GM06990 (cell line): ENCODE measurements around the gene BNIP5.

ENCODE experiments used
- DNase-seq: peaks from one replicate; pipeline ENCODE4 v3.0.0-alpha.2; 2011; ENCODE audit not compliant: insufficient read length; ENCODE audit errors: extremely low read depth
- H3K27me3 ChIP-seq: replicated peaks from 2 replicates; pipeline ENCODE4 v1.6.0; 2011; ENCODE audit warnings: low read length; ENCODE audit not compliant: control insufficient read depth, insufficient read depth
- H3K36me3 ChIP-seq: 2 replicates; pipeline ENCODE4 v1.5.1; 2011; ENCODE audit warnings: low read length; ENCODE audit not compliant: control insufficient read depth, insufficient read depth
- H3K4me3 ChIP-seq: replicated peaks from 2 replicates; pipeline ENCODE4 v1.5.1; 2011; ENCODE audit warnings: low read depth, mild to moderate bottlenecking, control low read depth, low read length
- CTCF ChIP-seq: IDR thresholded peaks from 2 replicates; pipeline ENCODE4 v1.5.1; 2011; ENCODE audit warnings: low read length, control low read depth, mild to moderate bottlenecking, inconsistent platforms; ENCODE audit not compliant: insufficient read depth, poor library complexity, severe bottlenecking

The BNIP5 gene

DNA sequence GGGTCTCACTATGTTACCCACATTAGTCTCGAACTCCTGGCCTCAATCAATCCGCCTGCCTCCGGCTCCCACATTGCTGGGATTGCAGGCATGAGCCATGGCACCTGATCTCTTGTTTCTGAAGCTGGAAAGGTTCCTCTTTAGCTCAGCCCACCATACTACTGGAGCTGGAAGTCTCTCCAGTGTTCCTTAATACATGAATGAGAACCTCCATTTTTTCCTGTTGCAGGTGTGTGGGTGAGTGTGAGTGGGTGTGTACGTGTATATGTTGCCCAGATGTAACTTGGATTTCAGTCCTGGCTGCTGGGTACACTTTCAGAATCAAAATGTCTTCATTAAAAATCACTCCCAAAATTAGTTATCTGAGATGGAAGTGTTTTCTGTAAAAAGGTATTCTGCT is 55.7 kb downstream of the BNIP5 start:
- no peak for TF ChIP-seq CTCF
- Histone ChIP-seq H3K36me3 (no peaks in the 10 kb centered on the region), H3K4me3 (no peak overlapping the region), H3K27me3 (peaks cover 6% of the 10 kb centered on the region)
- DNase-seq: no peak

- H3K4me3 ChIP-seq: no peak overlapping the region
- H3K36me3 ChIP-seq: no peaks in the 10 kb centered on the region
- TF ChIP-seq CTCF: no peak
- no peak for DNase-seq
- H3K27me3 ChIP-seq: peaks cover 6% of the 10 kb centered on the region
Measured at GRCh38 chr6:36280467-36280866, 56.2 kb downstream of the BNIP5 start.

DNA sequence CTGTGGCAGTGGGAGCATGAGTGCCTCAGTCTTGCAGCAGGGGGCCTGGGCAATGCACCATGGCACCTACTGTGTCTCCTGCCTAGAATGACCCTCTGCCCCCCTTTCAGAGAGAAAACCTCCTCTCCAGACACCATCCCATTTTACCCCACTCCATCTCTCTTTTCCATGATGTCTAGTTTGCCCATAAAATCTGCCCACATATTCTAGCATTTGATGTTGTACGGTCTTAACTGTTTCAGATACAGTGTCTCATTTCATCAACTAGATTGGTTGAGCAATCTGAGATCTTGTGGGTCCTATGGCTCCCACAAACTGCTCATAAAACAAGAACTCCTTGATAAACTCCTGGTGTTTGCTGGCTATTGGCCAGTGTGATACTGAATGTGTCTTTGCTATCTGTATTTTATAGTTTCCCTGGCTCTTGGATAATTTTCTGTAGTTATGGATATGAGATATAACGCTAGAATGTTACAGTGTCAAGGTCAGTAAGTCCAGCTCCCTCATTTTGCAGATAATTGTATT is 58.7 kb downstream of the BNIP5 start:
- no peak for TF ChIP-seq CTCF
- peaks cover 3% of the 10 kb centered on the region; the same call in 1 of the 2 replicates for H3K27me3 ChIP-seq
- no peak for DNase-seq
- no peaks in the 10 kb centered on the region for H3K36me3 ChIP-seq
- H3K4me3 ChIP-seq: no peak overlapping the region

- TF ChIP-seq CTCF: no peak
Measured at GRCh38 chr6:36276581-36277536, 59.8 kb downstream of the BNIP5 start.

GRCh38 chr6:36273802-36274514 is 62.7 kb downstream of the BNIP5 start:
- Histone ChIP-seq H3K36me3 (no peaks in the 10 kb centered on the region), H3K4me3 (no peak overlapping the region), H3K27me3 (peaks cover 2% of the 10 kb centered on the region; the same call in 1 of the 2 replicates)
- no peak for TF ChIP-seq CTCF
- DNase-seq: no peak

More at GRCh38 chr6:36276581-36277536, 59.8 kb downstream of the BNIP5 start:
- no peak overlapping the region for H3K4me3 ChIP-seq
- H3K27me3 ChIP-seq: peaks cover 3% of the 10 kb centered on the region; the same call in 1 of the 2 replicates
- no peaks in the 10 kb centered on the region for H3K36me3 ChIP-seq
- DNase-seq: no peak
